Prostate gland (tissue), 2 donors: ENCODE results near the gene NR0B2. TPM values are rescaled to one million over a fixed set of nuclear protein-coding genes. Genes with fewer than 3 reads are reported as not detected.

ENCODE experiments used
- DNase-seq: peaks from one replicate; pipeline ENCODE4 v3.0.0-alpha.2; 2019; ENCODE audit warnings: low spot score
- H3K27ac ChIP-seq, 2 donors: fragments of 200-600 bp; sonication (generic); 2 replicates each; pipeline ENCODE4 v1.5.1; 2017 to 2019
- H3K27me3 ChIP-seq: fragments of 200-600 bp; sonication (generic); replicated peaks from 2 replicates; pipeline ENCODE4 v1.5.1; 2019; ENCODE audit not compliant: insufficient read depth
- H3K36me3 ChIP-seq, 2 donors: fragments of 200-600 bp; sonication (generic); 1 replicate in 1 of 2; 2 replicates in 1 of 2; pipeline versions ENCODE4 v1.5.1 to v1.8.1; 2017 to 2019
- H3K4me1 ChIP-seq: fragments of 200-600 bp; sonication (generic); replicated peaks from 2 replicates; pipeline ENCODE4 v1.5.1; 2019
- H3K4me3 ChIP-seq, 2 donors: fragments of 200-600 bp; sonication (generic); 2 replicates each; pipeline ENCODE4 v1.5.1; 2017 to 2019
- H3K9me3 ChIP-seq: fragments of 200-600 bp; sonication (generic); 2 replicates; pipeline ENCODE4 v1.5.1; 2017
- CTCF ChIP-seq, 4 experiments: fragments of 200-600 bp in 2 of 4; fragments of 450-650 bp in 2 of 4; sonication (generic) in 2 of 4; IDR thresholded peaks; 1 replicate in 3 of 4; 2 replicates in 1 of 4; pipeline ENCODE4 v1.5.1; 2016 to 2019; ENCODE audit warnings: antibody characterized with exemption in 4 of 4, mild to moderate bottlenecking in 2 of 4, moderate library complexity in 2 of 4
- POLR2A ChIP-seq: fragments of 450-650 bp; IDR thresholded peaks from one replicate; pipeline ENCODE4 v1.6.1; 2016; ENCODE audit warnings: antibody characterized with exemption, mild to moderate bottlenecking
- POLR2AphosphoS5 ChIP-seq: sonication (generic); formaldehyde crosslinking; IDR thresholded peaks from one replicate; pipeline ENCODE4 v1.6.1; 2017; ENCODE audit warnings: antibody characterized with exemption
- WGBS: methylation state at CpG from one replicate; pipeline ENCODE4 v1.1.5; 2018; 5-methylcytosine and 5-hydroxymethylcytosine counted together
- intact Hi-C: fragments of 100-400 bp; cut with DNase I; formaldehyde crosslinking; loops from one replicate; pipeline ENCODE4 v1.14.2; 2022
- total RNA-seq, 2 donors: library from RNA; depleted of rRNA; stranded (reverse); fragments of >200 nt; gene quantifications; one replicate each; pipeline ENCODE4 v1.1.0, GENCODE V29; 2016

Gene NR0B2
- total RNA-seq, 2 donors from 2014 or later, result not detected

- DNase-seq, result no peak
- Histone ChIP-seq H3K27ac (no peak overlapping the region), H3K4me3 (no peak overlapping the region), H3K9me3 (no peaks in the 10 kb centered on the region), H3K4me1 (no peaks in the 10 kb centered on the region), H3K27me3 (no peaks in the 10 kb centered on the region), H3K36me3 (peaks cover 26 to 41% of the 10 kb centered on the region in 2 donors)
- intact Hi-C loops, result no loop called here
- WGBS, result 96% methylated on average over 10 of the region's 10 CpGs
- TF ChIP-seq POLR2A, result no peak
These were observed 27.5 kb upstream of the NR0B2 start for GRCh38 chr1:26941311-26941710.

- H3K9me3 ChIP-seq, result no peaks in the 10 kb centered on the region
- no peak overlapping the region for H3K4me3 ChIP-seq
- no peak overlapping the region for H3K27ac ChIP-seq
- no peak for DNase-seq
- H3K4me1 ChIP-seq, result no peaks in the 10 kb centered on the region
- intact Hi-C loops, result no loop called here
- no peaks in the 10 kb centered on the region for H3K27me3 ChIP-seq
- 97% methylated on average over 2 of the region's 2 CpGs for WGBS
- no peak for TF ChIP-seq POLR2A
- TF ChIP-seq CTCF (IDR thresholded peaks at IDR 0.05), result no peak
- TF ChIP-seq POLR2AphosphoS5, result no peak
- peaks cover 19 to 20% of the 10 kb centered on the region in 2 donors for H3K36me3 ChIP-seq
These were observed 24.9 kb upstream of the NR0B2 start for GRCh38 chr1:26938659-26939025.

- Histone ChIP-seq H3K27me3 (no peaks in the 10 kb centered on the region), H3K27ac (no peak overlapping the region), H3K36me3 (peaks cover 15 to 18% of the 10 kb centered on the region in 2 donors), H3K4me1 (no peaks in the 10 kb centered on the region), H3K9me3 (no peaks in the 10 kb centered on the region), H3K4me3 (no peak overlapping the region)
- WGBS, result 95% methylated on average over 4 of the region's 4 CpGs
- intact Hi-C loops, result no loop called here
- DNase-seq, result no peak
- TF ChIP-seq POLR2AphosphoS5, result no peak
- TF ChIP-seq CTCF (IDR thresholded peaks at IDR 0.05), result no peak
- no peak for TF ChIP-seq POLR2A
These were observed 24.4 kb upstream of the NR0B2 start for GRCh38 chr1:26938004-26938658.

GRCh38 chr1:26936823-26937222 lies 23.0 kb upstream of the NR0B2 start:
- Histone ChIP-seq H3K27me3 (no peaks in the 10 kb centered on the region), H3K36me3 (peaks cover 2 to 4% of the 10 kb centered on the region in 2 donors), H3K27ac (no peak overlapping the region), H3K9me3 (no peaks in the 10 kb centered on the region), H3K4me3 (no peak overlapping the region), H3K4me1 (no peaks in the 10 kb centered on the region)
- intact Hi-C loops, result no loop called here
- no peak for DNase-seq
- 81% methylated on average over 6 of the region's 6 CpGs for WGBS
- no peak for TF ChIP-seq POLR2AphosphoS5
- no peak for TF ChIP-seq POLR2A

- H3K36me3 ChIP-seq, result no peaks in the 10 kb centered on the region
- TF ChIP-seq POLR2A, result no peak
These were observed 18.8 kb upstream of the NR0B2 start for GRCh38 chr1:26932531-26932930.

GRCh38 chr1:26923711-26924110 lies 9.9 kb upstream of the NR0B2 start:
- no peaks in the 10 kb centered on the region for H3K27me3 ChIP-seq
- intact Hi-C loops, result no loop called here
- H3K36me3 ChIP-seq, result peaks cover 0 to 4% of the 10 kb centered on the region in 2 donors
- no peak overlapping the region for H3K4me3 ChIP-seq
- no peak overlapping the region for H3K27ac ChIP-seq
- no peak for DNase-seq
- no peaks in the 10 kb centered on the region for H3K4me1 ChIP-seq
- WGBS, result 90% methylated on average over 3 of the region's 3 CpGs
- no peaks in the 10 kb centered on the region for H3K9me3 ChIP-seq
- TF ChIP-seq CTCF (IDR thresholded peaks at IDR 0.05), result no peak
- no peak for TF ChIP-seq POLR2A
- TF ChIP-seq POLR2AphosphoS5, result no peak

More at GRCh38 chr1:26932531-26932930, 18.8 kb upstream of the NR0B2 start:
- H3K27me3 ChIP-seq, result no peaks in the 10 kb centered on the region
- H3K9me3 ChIP-seq, result no peaks in the 10 kb centered on the region
- DNase-seq, result no peak
- intact Hi-C loops, result no loop called here
- WGBS, result 82% methylated on average over 3 of the region's 3 CpGs
- H3K4me1 ChIP-seq, result no peaks in the 10 kb centered on the region
- H3K4me3 ChIP-seq, result no peak overlapping the region
- no peak overlapping the region for H3K27ac ChIP-seq
